ENCODE results near the gene ARID5B. TPM values are rescaled to one million over a fixed set of nuclear protein-coding genes. Genes with fewer than 3 reads are reported as not detected.

The ARID5B gene
- total RNA-seq, 2 experiments from 2014 or later, result 34.8 to 35.9 TPM

DNA sequence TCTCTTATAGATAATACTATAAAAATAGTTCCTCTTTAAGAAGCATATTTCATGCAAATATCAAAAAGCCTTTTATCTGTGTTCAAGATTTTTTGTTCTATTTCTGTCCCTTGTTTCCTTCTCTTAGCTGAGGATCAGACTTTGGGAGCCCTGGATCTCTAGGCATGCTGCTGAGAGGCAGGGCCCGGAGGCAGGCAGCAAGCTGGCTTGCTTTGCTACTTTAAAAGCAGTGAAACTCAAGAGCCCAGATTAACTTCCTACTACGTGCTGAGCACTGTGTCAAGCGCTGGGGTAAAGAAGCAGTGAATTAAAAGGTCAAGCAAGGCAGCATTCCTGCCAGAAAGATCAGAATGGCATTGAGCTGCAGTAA is 31.0 kb upstream of the ARID5B start:
- ATAC-seq (no peak), DNase-seq (no peak)
- Mint-ChIP-seq H3K27me3 (no peaks in the 10 kb centered on the region), H3K4me1 (peaks cover 11% of the 10 kb centered on the region), H3K36me3 (no peaks in the 10 kb centered on the region), H3K27ac (no peak overlapping the region), H3K4me3 (no peak overlapping the region), H3K9me3 (ENCODE audit: low read depth) (no peaks in the 10 kb centered on the region)
- CTCF ChIA-PET, result no interaction called here

DNA sequence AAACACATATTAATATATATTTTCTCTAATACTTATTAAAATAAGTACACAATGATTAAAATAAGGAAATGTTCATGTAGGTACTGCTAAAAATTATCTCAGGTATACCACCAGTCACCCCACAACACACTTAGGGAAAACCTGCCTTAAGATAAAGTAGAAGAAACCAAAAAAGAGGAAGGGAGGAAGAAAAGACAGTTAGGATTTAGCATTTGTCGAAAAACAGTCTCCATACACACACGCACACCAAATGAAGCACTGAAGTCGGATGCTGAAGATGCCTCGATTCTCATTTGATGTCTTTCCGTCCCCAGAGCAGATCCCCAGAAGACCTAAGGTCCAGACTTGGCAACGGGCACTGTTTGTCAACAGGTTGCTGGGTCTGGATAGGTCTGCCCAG is 30.0 kb upstream of the ARID5B start:
- H3K4me3 Mint-ChIP-seq, result no peak overlapping the region
- CTCF ChIA-PET, result no interaction called here
- no peaks in the 10 kb centered on the region for H3K36me3 Mint-ChIP-seq
- H3K27ac Mint-ChIP-seq, result no peak overlapping the region
- no peaks in the 10 kb centered on the region for H3K9me3 Mint-ChIP-seq (ENCODE audit: low read depth)
- H3K4me1 Mint-ChIP-seq, result peaks cover 11% of the 10 kb centered on the region
- no peaks in the 10 kb centered on the region for H3K27me3 Mint-ChIP-seq
- DNase-seq (no peak), ATAC-seq (no peak)

DNA sequence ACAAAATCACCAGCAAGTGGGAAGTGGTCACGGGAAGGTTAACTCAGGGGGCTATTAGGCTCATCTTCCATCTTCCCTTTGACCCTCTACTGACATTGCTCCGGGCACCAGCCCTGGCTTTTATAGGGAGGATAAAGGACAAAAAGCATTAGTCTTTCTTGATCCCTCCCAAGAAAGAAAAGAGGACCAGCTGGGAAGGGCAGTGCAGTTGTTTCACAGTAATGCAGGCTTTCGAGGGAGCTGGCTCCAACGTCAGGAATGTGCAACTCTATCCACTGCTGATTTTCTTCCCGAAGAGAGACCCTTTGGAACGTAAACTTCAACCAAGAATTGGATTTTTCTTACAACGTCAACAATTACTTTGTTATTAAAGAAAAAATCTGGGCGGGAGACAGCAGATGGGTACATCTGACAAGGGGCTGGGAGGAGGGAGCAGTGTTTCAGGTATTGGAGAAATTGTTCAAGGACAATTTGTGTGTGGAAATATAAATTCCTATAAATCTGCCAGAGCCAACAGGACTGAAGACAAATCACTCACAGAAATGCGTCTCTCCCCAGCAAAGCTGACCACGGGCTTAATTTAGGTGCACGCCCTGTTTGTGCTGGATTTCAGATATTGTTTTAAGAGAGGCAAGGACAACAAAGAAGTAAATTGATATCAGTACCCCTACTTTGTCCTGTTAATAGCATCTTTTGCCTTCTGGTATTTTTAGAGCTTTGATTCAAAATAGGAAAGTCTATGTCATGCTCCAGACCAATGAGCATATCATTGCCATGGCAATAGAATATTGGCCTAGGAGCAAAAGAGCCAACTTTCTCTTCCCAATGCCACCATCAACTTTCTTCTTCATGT is 23.4 kb upstream of the ARID5B start:
- ATAC-seq, result no peak
- Mint-ChIP-seq H3K27me3 (no peaks in the 10 kb centered on the region), H3K4me1 (peaks cover 9% of the 10 kb centered on the region), H3K4me3 (no peak overlapping the region), H3K36me3 (no peaks in the 10 kb centered on the region), H3K9me3 (ENCODE audit: low read depth) (no peaks in the 10 kb centered on the region), H3K27ac (no peak overlapping the region)
- CTCF ChIA-PET, result interaction anchor here (1.8 kb wide), 1 partner anchor 10 kb away, joined by 6 read pairs; no protein-coding TSS in a partner anchor
- DNase-seq, result no peak

DNA sequence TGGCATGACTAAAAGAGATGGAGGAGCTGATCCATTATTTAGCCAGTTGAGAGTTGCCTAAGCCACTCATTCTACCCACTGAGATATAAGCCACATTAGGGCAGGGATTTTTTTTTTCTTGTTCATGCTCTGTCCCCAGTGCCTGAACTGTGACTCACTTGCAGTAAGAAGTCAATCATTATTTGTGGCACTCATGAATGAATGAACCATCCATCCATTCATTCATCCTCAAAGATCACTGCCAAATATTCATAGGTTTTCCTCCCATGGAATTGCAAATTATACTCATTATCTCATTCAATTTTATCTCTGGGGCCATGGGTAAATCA is 22.8 kb upstream of the ARID5B start:
- DNase-seq, result no peak
- no peak for ATAC-seq
- Mint-ChIP-seq H3K36me3 (no peaks in the 10 kb centered on the region), H3K4me1 (peaks cover 12% of the 10 kb centered on the region), H3K9me3 (ENCODE audit: low read depth) (no peaks in the 10 kb centered on the region), H3K4me3 (no peak overlapping the region), H3K27ac (no peak overlapping the region), H3K27me3 (no peaks in the 10 kb centered on the region)
- CTCF ChIA-PET, result no interaction called here

DNA sequence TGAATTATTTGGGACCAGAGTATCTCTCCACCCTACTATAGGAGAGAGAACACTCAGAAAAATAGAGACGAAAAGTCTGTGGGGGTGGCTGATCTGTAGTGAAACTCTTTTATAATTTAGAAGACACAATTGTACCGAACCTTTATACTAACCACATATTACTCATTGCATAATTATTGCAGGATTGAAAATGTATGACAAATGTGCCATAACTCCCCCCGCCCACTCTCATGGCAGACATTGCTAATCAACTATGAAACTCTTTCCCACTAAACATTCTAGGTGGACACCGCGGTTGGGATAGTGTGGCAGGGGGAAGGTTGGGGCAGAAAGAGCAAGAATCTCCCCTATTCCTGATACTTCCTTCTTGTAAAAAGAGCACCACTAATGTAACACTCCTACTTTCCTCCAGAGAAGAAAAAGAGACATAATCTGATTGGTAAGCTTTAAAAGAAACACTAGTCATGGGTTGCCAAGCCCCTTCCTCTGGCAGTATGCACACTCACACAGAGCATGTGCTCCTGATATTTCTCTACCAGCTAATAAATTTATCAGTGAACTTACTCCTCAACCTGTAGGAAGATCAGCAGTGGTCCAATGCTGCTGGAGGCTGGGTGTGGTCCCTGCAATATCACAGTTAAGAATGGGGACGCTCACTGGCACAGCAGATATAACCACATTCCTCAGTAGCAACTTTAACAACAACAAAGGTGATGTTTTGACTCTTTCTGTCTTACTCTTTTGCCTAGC is 18.7 kb upstream of the ARID5B start:
- ATAC-seq, result peak; percentile 33
- Mint-ChIP-seq H3K4me1 (peaks cover 12% of the 10 kb centered on the region), H3K36me3 (peaks cover 5% of the 10 kb centered on the region), H3K27ac (no peak overlapping the region), H3K4me3 (no peak overlapping the region), H3K27me3 (no peaks in the 10 kb centered on the region), H3K9me3 (ENCODE audit: low read depth) (no peaks in the 10 kb centered on the region)
- CTCF ChIA-PET, result interaction anchor here (1.0 to 3.1 kb wide), 2 partner anchors 14 to 15 kb away, joined by 4 to 9 read pairs; no protein-coding TSS in a partner anchor
- peak; percentile 43 for DNase-seq

DNA sequence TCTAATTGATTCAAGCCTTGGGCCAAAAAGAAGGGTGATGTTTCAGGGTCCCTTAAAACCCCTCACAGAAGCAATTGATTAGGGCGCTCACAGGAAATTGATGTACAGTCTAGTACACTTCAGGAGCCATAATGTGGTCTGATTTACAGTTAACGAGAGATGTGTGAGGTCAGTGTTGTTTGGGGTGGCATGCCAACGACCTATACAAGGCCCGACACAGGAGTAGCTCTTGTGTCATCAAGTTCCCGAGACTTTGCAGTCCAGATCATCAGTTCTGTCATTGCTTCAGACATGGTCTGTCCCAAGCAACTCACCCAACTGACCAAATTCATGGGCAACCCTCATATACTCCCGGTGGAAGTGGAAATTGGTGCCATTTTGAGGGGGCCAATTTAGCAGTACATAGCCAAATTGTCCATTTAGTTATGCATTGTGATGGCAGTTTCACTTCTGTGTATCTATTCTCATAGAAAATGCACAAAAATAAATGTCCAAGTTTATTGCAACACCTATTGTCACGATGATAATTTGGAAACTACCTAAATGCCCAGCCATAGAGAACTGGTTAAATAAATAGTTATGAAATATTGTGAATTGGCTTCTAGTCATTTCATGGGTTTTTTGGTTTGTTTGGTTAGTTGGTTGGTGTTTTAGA is 18.0 kb upstream of the ARID5B start:
- CTCF ChIA-PET, result interaction anchor here (1.0 to 3.1 kb wide), 2 partner anchors 13 to 15 kb away, joined by 4 to 9 read pairs; no protein-coding TSS in a partner anchor
- DNase-seq, result no peak
- peaks cover 5% of the 10 kb centered on the region for H3K36me3 Mint-ChIP-seq
- no peaks in the 10 kb centered on the region for H3K27me3 Mint-ChIP-seq
- H3K27ac Mint-ChIP-seq, result no peak overlapping the region
- ATAC-seq, result no peak
- no peaks in the 10 kb centered on the region for H3K9me3 Mint-ChIP-seq (ENCODE audit: low read depth)
- H3K4me3 Mint-ChIP-seq, result no peak overlapping the region
- H3K4me1 Mint-ChIP-seq, result peaks cover 12% of the 10 kb centered on the region

DNA sequence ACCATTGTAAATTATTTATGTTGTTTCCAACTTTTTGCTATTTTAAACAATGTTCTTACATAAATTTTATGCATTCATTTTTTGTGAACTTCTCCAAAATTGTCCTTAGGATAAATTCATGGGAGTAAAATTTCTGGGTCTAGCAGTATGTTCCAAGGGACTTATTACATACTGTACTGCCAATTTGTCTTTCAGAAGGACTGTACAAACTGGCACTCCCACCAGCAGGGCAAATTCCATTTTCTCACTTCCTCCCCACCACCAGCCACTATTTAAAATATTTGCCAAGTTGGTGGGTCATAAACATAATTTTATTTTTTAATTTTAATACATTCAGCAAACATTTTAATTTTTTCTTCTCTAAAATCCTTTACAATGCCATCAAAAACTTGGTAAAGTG is 13.7 kb upstream of the ARID5B start:
- no peak for ATAC-seq
- Mint-ChIP-seq H3K36me3 (peaks cover 5% of the 10 kb centered on the region), H3K27me3 (no peaks in the 10 kb centered on the region), H3K4me1 (peaks cover 8% of the 10 kb centered on the region), H3K4me3 (no peak overlapping the region), H3K9me3 (ENCODE audit: low read depth) (no peaks in the 10 kb centered on the region), H3K27ac (no peak overlapping the region)
- DNase-seq, result no peak
- CTCF ChIA-PET, result interaction anchor here (2.7 kb wide), 1 partner anchor 9 kb away, joined by 10 read pairs; no protein-coding TSS in a partner anchor

DNA sequence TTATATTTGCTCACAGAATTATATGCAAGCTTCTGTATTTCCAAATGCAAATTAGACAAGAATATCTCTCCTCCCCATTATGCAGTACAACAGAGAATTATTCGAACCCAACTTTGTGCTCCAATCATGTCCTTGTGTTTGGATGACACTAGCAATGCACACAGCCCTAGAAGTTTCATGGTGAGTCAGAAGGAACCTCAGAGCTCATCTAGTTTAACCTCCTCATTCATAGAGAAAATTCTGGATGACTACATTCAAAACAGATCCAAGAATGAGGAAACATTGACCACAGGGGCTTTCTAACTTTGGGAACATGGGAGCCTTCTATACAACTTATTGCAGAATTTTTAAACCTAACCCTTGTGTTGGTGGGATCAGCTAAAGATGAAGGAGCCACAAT is 12.8 kb upstream of the ARID5B start:
- no peak for ATAC-seq
- H3K27ac Mint-ChIP-seq, result no peak overlapping the region
- no peaks in the 10 kb centered on the region for H3K27me3 Mint-ChIP-seq
- DNase-seq, result no peak
- H3K36me3 Mint-ChIP-seq, result peaks cover 5% of the 10 kb centered on the region
- CTCF ChIA-PET, result interaction anchor here (1.2 kb wide), 1 partner anchor 70 kb away, joined by 3 read pairs; no protein-coding TSS in a partner anchor
- H3K4me3 Mint-ChIP-seq, result no peak overlapping the region
- H3K9me3 Mint-ChIP-seq (ENCODE audit: low read depth), result no peaks in the 10 kb centered on the region
- peaks cover 1% of the 10 kb centered on the region for H3K4me1 Mint-ChIP-seq

DNA sequence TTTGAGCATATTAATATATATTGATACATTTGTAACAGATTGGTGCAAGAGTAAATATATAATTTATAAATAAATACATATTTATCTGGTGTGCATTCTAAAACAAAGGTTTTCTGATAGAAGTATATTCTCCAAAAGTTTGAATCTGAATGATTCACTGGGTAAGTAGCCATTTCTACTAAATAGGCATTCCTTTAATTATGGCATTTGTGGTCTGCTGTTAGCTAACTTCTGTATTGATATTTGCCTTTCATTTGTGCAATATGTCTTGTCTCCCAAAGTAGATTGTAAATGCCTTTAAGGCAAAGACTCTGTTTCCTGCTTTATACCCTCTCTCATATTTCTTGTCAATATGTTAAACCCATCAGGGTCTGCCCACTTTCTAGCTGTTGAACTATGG is 11.1 kb upstream of the ARID5B start:
- no peak for ATAC-seq
- Mint-ChIP-seq H3K9me3 (ENCODE audit: low read depth) (no peaks in the 10 kb centered on the region), H3K27ac (no peak overlapping the region), H3K4me1 (peaks cover 3% of the 10 kb centered on the region), H3K4me3 (no peak overlapping the region), H3K27me3 (no peaks in the 10 kb centered on the region), H3K36me3 (no peaks in the 10 kb centered on the region)
- CTCF ChIA-PET, result no interaction called here
- DNase-seq, result no peak

DNA sequence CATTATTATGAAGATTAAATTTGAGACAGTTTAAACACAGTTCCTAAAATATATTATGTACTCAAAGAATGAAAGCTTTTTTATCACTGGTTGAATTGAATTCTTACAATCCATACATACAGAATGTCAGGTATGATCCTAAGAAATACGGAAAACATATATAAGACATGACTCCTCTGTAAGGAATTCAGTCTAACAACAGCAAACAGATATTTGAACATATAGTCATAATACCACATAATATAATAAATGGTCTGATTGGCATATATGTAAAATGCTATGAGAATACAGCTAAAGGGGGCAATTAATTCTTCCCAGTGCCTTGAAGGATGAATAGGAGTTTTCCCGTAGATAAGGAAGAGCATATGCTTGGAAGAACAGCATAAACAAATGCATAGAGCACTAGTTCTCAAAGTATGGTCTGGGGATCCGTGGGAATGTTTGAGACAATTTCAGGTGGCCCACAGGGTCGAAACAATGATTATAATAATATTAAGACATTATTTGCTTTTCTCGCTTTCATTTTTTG is 10.6 kb upstream of the ARID5B start:
- Mint-ChIP-seq H3K4me1 (peaks cover 3% of the 10 kb centered on the region), H3K27me3 (no peaks in the 10 kb centered on the region), H3K27ac (no peak overlapping the region), H3K4me3 (no peak overlapping the region), H3K36me3 (no peaks in the 10 kb centered on the region), H3K9me3 (ENCODE audit: low read depth) (no peaks in the 10 kb centered on the region)
- ATAC-seq (no peak), DNase-seq (no peak)
- CTCF ChIA-PET, result no interaction called here

DNA sequence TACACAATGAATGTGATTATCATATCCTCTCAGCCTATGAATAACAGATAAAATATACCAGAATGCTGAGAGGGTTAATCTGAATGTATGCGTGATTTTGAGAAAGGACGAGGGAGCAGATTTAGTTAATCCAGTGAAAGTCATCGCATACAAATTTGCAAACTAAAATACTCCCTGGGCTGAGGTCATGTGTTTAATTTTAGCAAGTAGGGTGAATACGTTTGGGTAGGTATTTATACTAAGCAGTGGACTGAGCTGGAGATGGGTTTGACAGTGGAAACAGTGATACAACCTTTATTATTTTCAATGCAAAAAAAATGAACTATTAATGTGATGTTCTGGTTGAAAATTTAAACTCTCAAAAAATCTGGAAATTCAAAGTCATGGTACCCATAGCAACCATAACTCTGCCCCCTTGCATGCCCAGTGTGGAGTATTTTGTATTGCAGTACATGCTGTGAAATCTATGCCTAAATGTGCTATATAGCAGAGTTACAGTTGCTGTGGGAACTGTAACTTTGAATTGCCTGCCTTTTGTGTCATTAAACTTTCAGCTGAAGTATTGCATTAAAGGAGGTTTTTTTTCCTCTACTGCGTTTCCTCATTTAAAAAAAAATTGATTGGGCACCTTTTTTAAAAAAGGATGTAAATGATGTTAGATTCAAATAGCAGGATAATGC is 9.5 kb upstream of the ARID5B start:
- Mint-ChIP-seq H3K27ac (no peak overlapping the region), H3K4me3 (no peak overlapping the region), H3K9me3 (ENCODE audit: low read depth) (no peaks in the 10 kb centered on the region)

DNA sequence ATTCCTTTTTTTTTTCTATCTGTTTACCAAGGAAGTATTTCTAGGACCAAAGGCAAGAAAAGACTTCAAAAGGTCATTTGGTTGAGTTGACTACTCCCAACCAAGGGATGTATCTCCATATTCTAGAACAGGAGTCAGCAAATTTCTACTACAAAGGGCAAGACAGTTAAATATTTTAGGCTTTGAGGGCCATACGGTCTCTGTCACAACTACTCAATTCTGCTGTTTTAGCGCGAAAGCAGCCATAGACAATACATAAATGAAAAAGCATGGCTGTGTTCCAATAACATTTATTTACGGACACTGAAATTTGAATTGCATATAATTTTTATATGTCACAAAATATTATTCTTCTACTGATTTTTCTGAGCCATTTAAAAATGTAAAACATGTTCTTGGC is 8.5 kb upstream of the ARID5B start:
- no peaks in the 10 kb centered on the region for H3K36me3 Mint-ChIP-seq
- no peak for DNase-seq
- CTCF ChIA-PET, result no interaction called here
- peaks cover 17% of the 10 kb centered on the region for H3K4me1 Mint-ChIP-seq
- ATAC-seq, result no peak
- no peak overlapping the region for H3K27ac Mint-ChIP-seq
- no peaks in the 10 kb centered on the region for H3K9me3 Mint-ChIP-seq (ENCODE audit: low read depth)
- no peak overlapping the region for H3K4me3 Mint-ChIP-seq
- no peaks in the 10 kb centered on the region for H3K27me3 Mint-ChIP-seq

More for the DNA sequence above, 9.5 kb upstream of the ARID5B start:
- CTCF ChIA-PET, result no interaction called here
- DNase-seq (no peak), ATAC-seq (no peak)
- H3K4me1 Mint-ChIP-seq, result peaks cover 8% of the 10 kb centered on the region
- H3K27me3 Mint-ChIP-seq, result no peaks in the 10 kb centered on the region
- H3K36me3 Mint-ChIP-seq, result no peaks in the 10 kb centered on the region

DNA sequence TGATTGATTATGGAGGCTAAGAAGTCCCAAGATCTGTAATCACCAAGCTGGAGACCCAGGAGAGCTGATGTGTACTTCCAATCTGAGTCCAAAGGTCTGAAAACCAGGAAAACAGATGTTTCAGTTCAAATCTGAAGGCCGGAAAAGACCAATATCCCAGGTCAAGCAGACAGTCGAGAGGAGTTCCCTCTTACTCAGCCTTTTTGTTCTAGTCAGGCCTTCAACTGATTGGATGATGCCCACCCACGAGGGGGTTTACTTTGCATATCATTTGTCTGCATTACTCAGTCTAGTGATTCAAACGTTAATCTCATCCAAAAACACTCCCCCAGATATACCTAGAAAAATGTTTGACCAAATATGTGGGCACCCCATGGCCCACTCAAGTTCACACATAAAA is 7.4 kb upstream of the ARID5B start:
- H3K27me3 Mint-ChIP-seq, result no peaks in the 10 kb centered on the region
- no peak for DNase-seq
- no peak overlapping the region for H3K27ac Mint-ChIP-seq
- CTCF ChIA-PET, result no interaction called here
- ATAC-seq, result no peak
- no peaks in the 10 kb centered on the region for H3K36me3 Mint-ChIP-seq
- peaks cover 26% of the 10 kb centered on the region for H3K4me1 Mint-ChIP-seq
- no peak overlapping the region for H3K4me3 Mint-ChIP-seq
- no peaks in the 10 kb centered on the region for H3K9me3 Mint-ChIP-seq (ENCODE audit: low read depth)

Measured in activated CD8-positive, alpha-beta memory T cell treated with anti-CD3 and anti-CD28 coated beads, Interleukin-2, amount 10 ng/mL, durations not matched to agents 7 days and 5 days (primary cell).